ENCODE results near the gene NSD2. TPM values are rescaled to one million over a fixed set of nuclear protein-coding genes. Genes with fewer than 3 reads are reported as not detected.
"Not testable (repeated sequence)": the region's sequence is repeated elsewhere in the genome, so short reads cannot be mapped to it uniquely, and the experiment has no call there.

NSD2 gene
- polyA plus RNA-seq, 1 donor, result 103 TPM

DNA sequence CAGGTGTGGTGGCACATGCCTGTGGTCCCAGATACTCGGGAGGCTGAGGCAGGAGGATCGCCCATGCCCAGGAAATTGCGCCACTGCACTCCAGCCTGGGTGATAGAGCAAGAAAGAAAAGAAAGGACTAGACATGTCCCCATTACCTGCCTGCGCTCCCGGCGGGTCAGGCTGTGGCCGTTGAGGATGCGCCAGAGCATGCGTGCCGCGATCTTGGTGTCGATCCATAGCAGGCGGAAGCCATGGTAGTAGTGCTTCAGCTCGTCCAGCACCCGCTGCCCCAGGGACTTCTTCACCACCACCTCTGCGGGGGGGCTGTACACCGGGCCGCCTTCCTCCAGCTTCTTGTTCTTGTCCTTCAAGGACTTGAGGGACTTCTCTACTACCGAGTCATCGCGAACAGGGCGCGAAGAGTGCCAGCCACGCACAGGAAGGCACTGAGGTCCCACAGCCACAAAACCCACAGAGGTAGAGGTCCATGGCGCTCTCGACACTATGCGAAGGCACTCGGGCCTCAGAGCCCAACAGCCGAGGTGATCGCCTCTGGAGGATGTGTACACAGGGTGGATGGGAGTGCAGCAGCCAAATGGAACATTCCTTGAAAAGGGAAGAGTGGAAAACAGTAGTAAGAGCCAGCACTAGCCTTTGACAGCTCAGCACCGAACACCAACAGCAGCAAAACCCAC lies 29.8 kb upstream of the NSD2 start:
- DNase-seq, result no peak

GRCh38 chr4:1841887-1842210 lies 29.3 kb upstream of the NSD2 start:
- DNase-seq, result no peak

DNA sequence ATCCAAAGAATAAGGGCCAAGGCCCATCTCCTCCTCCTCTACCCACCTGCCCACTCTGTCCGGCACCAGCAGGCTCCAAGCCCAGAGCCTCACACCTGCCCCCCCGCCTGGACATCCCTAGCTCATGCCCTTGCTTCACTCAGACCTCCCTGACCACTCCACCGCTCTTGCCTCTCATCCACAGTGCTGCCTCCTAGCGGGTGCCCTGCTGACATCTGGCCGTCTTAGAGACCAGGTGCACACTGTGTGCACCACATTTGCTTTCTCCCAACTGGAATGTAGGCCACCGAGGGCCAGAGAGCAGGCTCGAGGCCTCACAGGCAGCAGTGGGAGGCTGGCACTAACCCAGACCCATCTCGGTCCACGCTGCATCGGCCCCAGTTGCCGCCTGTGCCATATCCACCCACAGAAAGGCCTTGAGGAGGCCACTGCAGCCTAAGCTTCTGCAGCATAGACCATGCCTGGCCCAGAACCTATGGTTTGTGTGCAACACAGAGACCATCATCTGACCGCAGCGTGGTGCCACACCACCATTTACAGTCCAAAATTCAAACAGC lies 28.8 kb upstream of the NSD2 start:
- no peak for DNase-seq

DNA sequence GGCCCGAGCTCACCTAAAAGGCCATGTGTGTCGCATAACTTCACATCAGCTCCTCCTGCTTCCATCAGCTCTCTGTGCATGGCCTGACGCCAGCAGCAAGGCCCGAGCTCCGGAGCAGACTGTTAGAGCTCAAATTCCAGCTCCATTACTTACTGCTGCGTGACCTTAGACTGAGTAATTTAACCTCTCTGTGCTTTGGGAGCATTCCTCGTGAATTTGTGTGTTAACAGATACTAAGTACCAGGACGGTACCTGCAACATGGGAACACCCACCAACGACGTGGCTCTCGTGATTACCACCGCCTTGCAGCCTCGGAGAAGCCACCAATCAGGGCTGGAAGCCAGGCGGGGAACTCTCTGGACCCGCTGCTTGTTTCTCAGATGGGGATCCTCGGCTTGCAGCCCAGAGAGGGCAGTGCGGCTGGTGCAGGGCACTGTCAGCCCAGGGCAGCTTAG lies 28.2 kb upstream of the NSD2 start:
- DNase-seq, result no peak

- DNase-seq, result no peak
Observed at GRCh38 chr4:1843852-1844251, 27.3 kb upstream of the NSD2 start.

DNA sequence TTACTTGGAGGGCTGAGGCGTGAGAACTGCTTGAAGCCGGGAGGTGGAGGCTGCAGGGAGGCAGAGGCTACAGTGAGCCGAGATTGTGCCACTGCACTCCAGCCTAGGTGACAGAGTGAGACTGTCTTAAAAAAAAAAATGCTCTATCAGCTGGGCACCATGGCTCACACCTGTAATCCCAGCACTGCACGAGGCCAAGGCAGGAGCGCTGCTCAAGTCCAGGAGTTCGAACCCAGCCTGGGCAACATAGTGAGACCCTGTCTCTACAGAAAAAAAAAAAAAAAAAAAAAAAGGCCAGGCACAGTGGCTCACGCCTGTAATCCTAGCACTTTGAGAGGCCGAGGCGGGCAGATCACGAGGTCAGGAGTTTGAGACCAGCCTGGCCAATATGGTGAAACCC lies 26.6 kb upstream of the NSD2 start:
- DNase-seq, result not testable (repeated sequence)

GRCh38 chr4:1846580-1846979 lies 24.6 kb upstream of the NSD2 start:
- DNase-seq, result no peak

- no peak for DNase-seq
Observed at GRCh38 chr4:1850276-1850675, 20.9 kb upstream of the NSD2 start.

DNA sequence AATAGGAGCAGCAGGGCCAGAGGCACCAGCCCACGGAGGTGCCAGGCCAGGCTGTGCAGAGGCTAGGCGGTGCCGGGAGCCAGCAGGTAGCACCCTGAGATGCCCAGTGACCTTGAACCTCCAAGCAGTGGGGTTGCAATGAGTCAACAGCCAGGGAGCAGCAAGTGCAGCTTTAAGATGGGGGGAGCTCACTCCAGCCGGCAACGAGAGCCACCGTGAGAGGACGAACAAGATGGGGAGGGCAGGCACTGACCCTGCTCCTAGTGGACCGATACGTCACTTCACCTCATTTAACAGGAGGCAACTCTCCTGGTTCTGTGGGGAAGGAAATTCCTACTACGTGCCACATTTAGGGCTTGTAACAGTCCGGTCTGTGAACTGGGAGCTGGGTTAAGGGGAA lies 20.0 kb upstream of the NSD2 start:
- DNase-seq, result no peak

DNA sequence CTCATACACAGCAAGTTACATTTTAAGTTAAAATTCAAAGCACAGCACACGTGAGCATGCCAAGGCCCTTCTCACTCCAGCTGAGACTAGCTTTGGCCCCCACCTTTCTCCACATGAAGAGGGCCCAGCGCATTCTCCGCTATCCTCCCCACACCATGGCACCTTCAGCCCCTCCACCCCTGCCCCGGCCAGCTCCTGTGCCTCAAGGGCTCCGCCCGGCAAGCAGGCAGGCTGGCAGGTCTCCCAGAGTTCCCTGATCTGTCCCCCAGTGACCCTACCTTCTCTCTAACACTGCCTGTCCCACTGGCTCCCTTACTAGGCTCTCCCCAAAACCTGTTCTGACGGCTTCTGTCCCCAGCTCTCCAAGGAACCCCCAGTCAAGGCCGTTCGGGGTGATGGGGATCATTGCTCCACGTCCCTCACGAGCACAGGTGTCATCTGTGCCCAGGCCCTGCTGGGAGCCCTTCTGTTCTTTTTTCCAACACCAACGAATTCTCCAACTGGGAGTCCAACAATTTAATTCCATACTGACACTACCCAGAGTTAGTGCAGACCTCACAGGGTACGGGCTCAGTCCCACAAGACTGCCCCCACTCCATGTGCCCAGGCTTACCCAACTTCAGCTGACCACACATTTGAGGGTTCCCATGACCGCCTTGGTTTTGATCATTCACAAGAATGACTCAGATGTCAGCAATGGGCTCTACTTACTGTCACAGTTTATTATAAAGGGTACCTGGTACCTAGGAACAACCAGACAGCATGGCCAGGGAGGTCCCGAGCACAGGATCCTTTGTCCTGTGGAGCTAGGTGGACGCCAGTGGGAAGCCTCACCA lies 19.4 kb upstream of the NSD2 start:
- DNase-seq, result no peak

GRCh38 chr4:1852904-1853623 lies 18.1 kb upstream of the NSD2 start:
- DNase-seq, result no peak

DNA sequence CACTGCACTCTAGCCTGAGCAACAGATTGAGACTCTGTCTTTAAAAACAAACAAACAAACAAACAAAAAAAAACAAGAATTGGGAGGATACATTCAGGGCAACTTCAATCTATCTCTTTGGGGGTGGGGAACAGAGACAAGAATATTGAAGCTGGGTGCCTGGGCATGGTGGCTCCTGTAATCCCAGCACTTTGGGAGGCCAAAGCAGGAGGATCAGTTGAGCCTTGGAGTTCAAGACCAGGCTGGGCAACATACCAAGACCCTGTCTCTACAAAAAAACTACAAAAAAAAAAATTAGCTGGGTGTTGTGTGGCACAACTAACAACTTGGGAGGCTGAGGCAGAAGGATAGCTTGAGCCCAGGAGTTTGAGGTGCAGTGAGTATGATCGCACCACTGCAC lies 16.4 kb upstream of the NSD2 start:
- DNase-seq, result no peak

- DNase-seq, result no peak
Observed at GRCh38 chr4:1855333-1856070, 15.7 kb upstream of the NSD2 start.

GRCh38 chr4:1856071-1856942 lies 14.9 kb upstream of the NSD2 start, which contains the start of gene LETM1:
Gene LETM1 (minus strand): TSS chr4:1856156. CDS start chr4:1855950, 206 bp downstream.
- DNase-seq, result peak; percentile 92

DNA sequence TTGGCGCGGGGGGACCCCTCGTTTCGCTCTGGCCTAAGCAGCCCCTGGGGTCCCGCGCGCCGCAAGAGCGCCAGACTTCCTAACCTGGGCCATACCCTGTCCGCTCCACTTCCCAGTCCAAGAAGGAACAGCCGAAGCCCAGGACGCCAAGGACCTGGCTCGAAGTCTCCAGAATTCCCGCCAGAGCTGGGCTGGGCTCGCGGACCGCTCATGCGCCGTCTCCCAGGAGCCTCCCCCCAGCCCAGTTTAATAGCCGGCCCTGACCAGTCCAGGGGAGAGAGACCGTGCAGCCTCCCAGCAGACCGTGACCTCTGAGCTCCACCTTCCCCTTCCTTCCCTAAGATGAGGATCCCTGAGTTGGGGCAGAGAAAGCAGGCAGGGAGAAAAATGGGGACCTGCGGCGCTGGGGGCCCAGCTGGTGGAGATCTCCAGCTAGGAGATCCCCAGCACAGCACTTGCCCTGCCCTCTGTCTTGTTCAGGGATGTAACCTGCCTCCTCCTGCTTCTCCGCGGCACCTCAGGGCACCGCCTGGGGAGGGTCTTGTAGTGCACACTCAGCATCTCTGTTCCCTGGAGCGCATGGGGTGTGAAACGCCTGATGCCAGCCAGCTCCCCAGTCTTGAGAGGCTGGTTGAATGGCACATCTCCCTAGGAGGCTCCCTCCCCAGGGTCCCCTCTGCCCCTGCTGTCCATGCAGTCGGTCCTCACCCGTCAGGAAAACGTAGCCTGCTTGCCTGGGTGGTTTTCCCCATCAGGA lies 14.1 kb upstream of the NSD2 start:
- peak; percentile 55 for DNase-seq

- DNase-seq, result no peak
Observed at GRCh38 chr4:1857931-1858330, 13.3 kb upstream of the NSD2 start.

- DNase-seq, result no peak
Observed at GRCh38 chr4:1859389-1859753, 11.8 kb upstream of the NSD2 start.

DNA sequence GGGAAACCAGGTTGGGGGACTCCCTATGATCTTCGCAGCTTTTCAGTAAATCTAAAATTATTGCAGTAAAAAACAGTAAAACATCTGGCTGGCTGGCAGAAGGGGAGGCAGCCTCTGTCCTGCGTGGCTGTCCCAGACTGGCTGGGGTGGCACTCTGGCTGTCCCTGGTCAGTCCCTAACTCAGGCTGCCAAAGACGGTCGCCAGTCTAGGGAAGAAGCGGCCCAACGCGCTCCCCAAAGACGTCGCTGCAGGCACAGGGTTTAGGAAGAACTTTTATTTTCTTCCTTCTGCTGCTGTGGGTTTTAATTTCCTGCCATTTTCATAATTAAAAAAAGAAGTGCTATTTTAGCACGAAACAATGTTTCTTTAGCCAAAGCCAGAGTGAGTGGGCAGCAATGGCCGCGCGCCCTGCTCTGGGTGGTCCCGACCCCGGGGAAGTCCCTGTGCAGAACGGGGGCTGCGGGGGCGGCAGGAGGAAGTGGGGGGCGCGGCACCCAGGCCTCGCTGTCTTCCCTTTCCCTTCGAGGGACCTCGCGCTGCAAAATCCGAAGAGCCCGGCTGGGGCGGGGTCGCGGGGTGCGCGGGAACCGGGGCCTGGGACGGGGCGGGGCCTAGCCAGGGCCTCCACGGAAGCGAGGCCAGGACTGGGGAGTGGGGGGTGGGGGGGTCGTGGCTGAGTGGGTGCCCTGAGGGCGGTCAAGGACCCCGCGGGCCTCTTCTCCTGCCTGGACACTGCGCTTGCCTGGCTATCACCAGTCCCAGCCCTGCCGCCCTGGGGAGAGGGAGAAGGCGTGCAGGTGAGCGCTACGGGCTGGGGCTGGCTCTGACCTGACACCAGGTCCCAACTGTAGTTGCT lies 8.9 kb upstream of the NSD2 start:
- no peak for DNase-seq

DNA sequence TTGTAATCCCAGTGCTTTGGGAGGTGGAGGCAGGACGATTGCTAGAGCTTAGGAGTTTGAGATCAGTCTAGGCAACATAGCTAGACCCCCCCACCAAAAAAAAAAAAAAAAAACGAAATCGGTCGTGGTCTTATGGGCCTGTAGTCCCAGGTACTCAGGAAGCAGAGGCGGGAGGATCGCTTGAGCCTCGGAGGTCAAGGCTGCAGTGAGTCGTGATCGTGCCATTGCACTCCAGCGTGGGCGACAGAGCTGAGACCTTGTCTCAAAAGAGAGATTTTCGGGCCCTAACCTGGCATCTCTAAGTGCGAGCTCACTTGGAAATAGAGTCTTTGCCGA lies 8.3 kb upstream of the NSD2 start:
- no peak for DNase-seq

Measured in left kidney (tissue), 2 donors.